ENCODE data around the gene GBF1.
A peak's percentile ranks its signal among the peaks of the same experiment; 100 is the strongest.

The GBF1 gene

DNA sequence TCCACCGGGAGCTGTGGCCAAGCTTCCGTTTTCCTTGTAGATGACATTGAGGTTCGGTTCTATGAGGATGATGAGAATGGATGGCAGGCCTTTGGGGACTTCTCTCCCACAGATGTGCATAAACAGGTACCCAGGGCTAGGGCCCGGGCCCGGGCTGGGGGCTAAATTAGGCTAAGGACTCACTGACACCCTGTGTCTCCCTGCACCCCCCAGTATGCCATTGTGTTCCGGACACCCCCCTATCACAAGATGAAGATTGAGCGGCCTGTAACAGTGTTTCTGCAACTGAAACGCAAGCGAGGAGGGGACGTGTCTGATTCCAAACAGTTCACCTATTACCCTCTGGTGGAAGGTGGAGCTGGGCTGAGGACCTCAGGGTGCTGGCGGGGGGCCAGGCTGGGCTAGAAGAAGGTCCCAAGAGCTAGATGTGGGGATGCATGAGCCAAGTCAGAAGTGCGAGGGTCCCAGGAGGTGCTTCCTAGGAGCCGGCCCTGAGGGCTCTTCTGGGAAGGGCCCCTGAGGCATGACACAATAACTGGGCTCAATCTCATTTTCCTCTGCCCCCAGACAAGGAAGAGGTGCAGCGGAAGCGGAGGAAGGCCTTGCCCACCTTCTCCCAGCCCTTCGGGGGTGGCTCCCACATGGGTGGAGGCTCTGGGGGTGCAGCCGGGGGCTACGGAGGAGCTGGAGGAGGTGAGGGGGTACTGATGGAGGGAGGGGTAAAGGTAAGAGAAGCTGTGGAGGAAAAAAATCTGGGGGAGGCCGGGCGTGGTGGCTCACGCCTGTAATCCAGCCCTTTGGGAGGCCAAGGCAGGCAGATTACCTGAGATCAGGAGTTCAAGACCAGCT, 153.1 kb downstream of the GBF1 start:
- no peak for DNase-seq

DNA sequence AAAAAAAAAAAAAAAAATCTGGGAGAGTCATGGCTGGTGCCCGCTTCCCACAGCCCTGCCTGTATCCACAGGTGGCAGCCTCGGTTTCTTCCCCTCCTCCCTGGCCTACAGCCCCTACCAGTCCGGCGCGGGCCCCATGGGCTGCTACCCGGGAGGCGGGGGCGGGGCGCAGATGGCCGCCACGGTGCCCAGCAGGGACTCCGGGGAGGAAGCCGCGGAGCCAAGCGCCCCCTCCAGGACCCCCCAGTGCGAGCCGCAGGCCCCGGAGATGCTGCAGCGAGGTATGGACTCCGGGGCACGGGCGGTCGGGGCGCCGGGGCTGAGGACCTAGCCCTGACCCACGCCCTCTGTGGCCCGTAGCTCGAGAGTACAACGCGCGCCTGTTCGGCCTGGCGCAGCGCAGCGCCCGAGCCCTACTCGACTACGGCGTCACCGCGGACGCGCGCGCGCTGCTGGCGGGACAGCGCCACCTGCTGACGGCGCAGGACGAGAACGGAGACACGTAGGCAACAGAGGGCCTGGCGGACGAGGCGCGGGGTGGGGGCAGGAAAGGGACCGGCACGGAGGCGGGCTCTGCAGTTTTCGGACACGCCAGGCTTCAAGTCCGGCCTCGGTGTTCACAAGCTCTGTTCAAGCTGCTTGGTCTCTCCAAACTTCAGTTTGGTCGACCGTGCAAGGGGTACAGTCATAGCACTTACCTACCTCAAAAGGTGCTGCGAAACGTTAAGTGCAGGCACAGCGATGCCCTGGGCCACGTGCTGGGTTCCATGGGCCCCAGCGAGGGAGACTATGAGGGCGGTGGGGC, 154.1 kb downstream of the GBF1 start:
- peak; percentile 79 to 87 (median 85) for DNase-seq

DNA sequence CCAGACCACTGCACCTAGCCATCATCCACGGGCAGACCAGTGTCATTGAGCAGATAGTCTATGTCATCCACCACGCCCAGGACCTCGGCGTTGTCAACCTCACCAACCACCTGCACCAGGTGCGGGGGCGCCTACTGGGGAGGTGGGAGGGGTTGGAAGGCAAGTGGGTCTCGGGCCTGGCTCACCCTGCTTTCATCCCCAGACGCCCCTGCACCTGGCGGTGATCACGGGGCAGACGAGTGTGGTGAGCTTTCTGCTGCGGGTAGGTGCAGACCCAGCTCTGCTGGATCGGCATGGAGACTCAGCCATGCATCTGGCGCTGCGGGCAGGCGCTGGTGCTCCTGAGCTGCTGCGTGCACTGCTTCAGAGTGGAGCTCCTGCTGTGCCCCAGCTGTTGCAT, 154.7 kb downstream of the GBF1 start:
- peak; percentile 52 to 76 (median 70) for DNase-seq

DNA sequence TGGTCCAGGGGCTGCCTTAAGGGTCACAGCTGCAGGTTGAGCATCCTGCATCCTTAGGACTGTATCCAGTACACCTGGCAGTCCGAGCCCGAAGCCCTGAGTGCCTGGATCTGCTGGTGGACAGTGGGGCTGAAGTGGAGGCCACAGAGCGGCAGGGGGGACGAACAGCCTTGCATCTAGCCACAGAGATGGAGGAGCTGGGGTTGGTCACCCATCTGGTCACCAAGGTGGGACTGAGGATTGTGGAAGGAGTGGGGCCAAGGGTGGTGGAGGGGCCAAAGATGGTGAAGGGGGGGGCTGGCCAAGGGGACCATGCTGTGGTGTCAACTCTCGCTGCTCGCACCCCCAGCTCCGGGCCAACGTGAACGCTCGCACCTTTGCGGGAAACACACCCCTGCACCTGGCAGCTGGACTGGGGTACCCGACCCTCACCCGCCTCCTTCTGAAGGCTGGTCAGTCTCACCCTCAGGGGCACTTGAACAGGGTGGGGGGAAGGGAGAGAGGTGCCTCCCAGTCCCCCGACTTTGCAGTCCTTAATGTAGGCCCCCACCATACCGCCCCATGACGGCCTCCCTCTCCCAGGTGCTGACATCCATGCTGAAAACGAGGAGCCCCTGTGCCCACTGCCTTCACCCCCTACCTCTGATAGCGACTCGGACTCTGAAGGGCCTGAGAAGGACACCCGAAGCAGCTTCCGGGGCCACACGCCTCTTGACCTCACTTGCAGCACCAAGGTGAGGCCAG, 155.4 kb downstream of the GBF1 start:
- DNase-seq, result no peak

DNA sequence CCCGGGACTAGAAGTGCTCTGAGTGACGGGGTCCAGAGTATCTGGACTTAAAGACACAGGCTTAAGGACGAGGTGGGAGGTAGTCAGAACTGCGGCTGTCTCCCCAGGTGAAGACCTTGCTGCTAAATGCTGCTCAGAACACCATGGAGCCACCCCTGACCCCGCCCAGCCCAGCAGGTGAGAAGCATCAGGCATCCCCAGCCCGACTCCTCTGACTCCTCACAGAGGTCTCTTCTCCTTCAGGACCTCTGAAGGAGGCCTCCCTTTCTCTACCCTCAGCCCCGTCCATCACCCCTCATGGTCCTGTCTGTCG, 156.0 kb downstream of the GBF1 start:
- DNase-seq, result no peak

DNA sequence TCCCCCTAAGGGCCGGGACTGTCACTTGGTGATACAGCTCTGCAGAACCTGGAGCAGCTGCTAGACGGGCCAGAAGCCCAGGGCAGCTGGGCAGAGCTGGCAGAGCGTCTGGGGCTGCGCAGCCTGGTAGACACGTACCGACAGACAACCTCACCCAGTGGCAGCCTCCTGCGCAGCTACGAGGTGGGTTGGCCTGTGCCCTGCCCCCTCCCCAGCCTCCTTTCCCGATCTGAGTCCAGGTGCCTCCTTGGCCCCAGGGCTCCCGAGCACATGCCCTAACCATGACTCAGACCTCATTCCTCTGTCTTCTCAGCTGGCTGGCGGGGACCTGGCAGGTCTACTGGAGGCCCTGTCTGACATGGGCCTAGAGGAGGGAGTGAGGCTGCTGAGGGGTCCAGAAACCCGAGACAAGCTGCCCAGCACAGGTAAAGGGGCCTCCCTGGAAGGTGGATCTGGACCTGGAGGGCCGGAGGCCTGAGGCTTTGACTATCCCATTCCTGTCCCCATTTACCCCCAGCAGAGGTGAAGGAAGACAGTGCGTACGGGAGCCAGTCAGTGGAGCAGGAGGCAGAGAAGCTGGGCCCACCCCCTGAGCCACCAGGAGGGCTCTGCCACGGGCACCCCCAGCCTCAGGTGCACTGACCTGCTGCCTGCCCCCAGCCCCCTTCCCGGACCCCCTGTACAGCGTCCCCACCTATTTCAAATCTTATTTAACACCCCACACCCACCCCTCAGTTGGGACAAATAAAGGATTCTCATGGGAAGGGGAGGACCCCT, 156.6 kb downstream of the GBF1 start:
- no peak for DNase-seq

DNA sequence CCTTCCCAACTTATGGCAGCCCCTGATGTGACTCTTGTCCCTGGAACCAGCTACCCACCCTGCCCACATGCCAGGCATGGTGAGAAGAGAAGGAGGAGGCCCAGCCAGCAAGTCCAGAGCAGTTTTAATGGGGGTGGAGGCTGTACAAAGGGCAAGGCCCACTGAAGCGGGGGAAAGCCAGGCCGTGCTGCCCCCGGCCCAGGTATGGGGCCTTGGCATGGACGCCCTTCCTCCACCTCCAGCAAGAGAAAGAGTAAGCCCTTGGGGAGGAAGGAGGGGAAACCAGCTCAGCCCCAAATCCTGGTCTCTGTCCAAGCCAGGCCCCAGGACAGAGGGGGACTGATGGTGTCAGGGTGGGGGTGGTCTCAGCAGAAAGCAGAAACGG, 157.2 kb downstream of the GBF1 start:
- DNase-seq, result no peak

DNA sequence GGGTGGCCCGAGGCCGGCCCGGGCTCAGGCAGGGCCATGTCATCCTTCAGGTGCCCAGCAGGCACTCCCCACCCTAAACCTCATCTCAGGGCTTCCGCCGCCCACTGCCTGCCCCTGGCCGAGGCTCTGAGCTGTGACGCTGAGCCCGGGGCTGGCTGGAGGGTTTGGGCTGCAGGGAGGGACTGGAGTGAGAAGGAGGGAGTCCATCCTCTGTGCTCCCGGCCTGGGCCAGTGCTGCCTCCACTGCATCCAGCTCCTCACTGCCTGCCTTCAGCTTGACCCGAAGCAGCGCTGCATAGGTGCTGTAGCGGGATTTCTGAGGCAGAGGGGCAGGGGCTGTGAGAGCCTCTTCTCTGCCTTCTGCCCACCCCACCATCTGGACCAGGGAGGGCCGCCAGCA, 157.8 kb downstream of the GBF1 start:
- no peak for DNase-seq

DNA sequence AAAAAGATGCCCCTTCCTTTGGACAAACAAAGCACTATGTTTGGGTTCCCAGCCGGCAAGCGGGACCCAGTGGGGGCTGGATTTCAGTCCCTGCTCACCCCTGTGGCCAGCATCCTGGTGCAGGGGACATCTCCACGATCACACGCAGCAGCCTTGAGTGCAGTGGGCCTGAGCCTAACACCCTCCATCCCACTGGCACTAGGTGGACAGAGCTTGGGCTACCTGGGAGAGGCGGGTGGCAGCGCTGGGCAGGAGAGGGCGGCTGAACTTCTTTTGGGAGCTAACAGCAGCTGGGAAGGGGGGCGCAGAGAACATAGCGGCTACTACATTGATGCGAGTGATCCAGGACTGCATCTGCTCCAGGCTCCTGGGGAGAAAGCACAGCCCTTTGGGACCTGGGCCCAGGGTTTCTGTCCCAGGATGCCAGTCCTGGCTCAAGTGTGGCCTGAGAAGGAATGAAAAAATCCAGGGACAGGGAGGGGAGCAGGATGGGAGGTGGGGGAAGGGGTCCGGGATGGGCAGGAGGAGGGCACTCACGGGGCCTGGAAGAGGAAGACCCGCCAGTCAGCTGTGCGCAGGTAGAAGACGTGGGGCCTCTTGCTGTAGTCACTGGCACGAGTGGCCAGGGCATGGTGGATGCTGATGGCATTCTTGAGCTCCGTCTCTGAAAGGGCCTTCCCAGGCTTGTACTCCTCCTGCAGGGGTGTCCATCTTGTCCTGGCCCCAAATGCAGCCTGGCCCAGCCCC, 159.2 kb downstream of the GBF1 start:
- DNase-seq, result no peak

DNA sequence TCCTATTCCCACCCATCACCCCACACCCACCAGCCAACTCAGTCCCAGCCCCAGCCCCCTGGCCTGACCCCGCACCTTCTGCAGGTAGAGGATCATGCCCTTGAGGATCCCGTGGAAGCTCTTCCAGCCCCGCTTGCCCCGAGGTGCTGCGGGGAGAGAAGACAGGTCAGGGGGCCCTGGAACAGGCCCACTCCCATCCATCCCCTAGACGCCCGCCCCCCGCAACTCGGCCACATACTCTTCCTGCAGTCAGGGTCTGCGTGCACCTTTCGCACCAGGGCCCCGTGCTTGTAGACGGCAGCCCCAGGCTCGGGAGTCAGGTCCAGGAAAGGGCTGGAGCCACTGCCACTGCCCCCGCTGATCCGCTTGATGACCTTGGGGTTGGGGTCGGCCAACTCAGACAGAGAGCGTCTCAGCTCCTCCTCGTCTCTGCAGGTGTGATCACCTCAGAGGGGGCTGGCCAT, 159.8 kb downstream of the GBF1 start:
- no peak for DNase-seq

DNA sequence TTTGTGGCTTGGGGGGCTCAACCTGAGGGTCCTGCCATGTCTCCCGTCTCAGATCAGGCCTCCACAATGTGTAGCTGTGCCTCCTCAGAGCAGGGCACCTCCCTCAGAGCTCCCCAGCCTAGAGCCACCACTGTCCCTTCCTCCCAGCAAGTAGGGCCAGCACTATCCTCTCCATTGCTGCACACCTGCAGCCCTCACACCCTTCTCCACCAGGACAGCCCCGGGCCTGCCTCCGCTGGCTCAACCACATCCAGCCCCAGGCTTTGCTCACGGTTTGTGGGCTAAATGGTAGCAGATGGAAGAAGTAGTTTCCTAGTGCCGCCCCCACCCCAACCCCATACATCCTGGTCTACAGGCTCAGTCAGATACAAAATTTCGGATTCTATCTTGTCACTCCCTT, 160.3 kb downstream of the GBF1 start:
- DNase-seq, result no peak

DNA sequence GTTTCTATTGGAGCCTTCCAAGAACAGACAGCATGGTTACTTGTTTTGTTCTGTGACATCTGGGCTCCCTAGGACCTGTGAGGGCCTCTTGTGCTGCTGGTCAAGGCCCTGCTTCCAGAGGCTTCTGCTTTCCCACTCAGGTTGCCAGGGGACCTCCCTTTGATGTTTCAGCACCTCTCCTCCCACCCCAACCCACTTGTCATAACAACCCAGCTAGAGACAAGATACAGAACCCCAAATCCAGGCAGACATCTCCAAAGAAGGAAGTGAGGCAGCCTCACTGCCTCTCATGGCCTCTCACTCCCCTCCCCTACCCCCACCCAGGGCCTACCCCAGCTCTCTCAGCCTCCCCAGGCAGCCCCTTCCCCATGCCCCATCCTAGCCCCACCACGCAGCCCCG, 161.5 kb downstream of the GBF1 start:
- DNase-seq, result no peak

DNA sequence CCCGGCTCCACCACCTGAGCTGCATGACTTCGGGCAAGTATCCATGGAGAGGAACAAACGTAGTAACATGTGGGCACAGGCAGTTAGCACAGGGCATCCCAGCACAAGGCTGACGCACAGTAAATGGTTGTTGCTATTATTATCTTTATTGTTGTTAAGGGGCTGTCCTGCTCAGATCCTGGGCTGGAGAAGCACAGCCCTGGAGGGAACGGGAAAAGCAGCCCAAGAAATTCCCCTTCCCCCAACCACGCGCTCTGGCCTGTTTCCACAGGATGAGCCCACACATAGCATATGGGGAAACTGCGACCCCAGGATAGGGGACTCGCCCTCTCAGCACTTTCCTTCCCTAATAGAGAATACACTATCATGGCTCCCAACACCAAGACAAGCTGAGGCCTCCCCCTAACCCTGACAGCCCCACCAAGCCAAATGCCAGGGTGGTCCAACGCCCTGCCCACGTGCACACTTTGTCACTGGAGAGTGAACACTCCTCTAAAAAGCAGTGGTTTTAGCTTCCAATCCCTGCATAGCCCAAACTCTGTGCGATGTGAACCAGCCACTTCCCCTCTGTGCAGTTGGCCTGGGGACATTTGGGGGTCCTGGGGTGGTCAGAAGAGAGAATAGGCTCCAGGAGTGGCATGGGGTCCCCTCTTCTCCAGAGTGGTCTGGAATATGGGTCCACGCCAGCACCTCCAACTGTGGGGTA, 162.2 kb downstream of the GBF1 start:
- DNase-seq, result no peak

DNA sequence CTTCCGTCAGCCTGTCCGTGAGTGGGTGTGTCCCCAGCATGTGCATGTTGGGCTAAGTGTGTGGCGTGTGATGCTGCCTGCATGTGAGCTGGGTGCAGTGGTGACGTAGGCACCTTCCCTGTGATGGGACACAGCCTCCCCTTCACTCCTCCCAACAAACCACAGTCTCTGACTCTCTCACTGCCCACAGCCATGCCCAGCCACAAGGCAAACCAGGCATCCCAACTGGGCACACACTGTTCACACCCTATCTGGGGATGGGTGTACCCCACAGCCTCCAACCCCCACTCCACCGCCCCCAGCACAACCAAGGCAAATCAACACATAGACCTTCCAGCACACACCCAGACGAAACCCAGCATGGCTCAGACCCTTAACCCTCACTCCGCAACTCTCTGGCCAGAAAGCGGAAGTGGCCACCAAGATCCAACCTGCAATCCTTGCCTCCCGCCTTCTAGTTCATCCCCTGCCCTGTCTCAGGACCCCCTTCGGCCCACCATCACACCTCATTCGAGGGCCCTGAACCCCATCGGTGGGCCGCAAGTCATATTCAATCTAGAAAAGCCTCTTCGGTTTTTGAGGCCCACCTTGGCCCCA, 162.9 kb downstream of the GBF1 start:
- DNase-seq, result no peak

DNA sequence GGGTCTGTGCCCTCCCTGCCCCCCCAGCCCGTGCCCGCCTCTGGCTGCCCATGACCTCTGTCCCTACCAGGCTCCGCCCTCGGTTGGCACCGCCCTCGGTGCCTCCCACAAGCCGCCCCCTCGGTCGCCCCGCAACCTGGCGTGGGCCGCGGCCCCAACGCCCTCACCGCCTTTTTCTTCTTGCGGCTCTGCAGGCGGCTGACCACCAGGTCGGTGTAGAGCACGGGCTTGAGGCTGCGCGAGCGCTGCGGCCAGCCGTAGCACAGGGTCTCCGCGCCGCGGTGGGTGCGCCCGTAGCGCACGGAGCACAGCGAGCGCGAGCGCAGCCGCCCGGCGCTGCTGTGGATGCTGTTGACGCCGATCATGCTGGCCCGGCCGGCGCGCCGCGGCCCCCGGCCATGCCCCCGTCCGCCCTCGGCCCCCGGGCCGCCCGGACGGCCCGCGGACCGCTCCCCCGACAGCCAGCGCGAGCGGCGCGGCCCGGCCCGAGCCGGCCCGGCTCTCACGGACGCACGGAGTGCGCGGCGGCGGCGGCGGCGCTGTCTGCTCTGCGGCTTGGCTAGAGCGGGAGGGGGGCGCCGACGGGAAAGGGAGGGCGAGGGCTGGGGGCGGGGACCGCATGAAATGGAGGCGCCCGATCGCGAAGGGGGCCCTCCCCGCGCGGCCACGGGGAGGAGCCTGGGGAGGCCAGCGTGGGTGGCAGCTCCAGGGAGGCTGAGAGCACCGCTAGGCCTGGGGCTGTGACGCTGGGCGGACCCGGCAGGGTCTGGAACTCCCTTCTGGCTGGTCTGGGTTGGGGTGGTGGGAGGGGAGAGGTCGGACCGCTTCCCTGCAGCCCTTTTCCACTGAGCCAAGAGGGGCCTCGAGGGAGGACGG, 163.6 kb downstream of the GBF1 start:
- DNase-seq, result peak in 2 of 3 experiments; percentile 25 to 31

DNA sequence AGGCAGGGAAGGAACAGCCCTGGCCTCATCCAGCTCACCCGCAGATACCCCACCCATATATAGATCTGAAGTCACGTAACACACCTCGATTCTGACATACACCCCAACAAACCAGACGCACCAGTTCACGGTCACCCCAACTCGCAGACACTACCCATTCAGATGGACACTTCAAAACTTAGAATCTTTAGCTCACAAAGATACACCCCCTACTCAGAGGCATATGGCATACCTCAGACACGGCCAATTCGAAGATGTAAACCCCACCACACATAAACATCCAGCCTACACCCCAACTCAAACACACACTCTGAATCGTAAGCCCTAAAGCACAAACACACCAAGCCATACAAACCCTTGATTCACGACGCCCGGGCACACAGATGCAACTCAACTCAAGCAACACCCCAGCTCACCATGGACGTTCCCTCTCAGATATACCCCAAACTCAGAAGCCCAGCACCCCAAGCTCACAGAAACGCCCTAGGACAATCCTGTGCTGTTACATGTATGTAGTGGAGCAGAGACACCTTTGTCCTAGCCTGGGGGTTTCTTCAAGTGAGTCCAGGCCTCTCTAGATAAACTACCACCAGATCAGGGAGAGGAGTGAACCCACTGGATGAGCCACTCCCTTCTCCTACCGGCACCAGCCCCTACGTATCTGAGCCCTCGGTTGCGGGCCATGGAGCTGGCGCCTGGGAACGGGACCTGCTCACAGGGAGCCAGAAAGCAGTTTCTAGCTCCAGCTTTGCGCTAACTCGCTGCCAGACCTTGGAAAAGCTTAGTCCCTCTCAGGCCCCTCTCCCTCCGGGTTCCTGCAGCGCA, 164.5 kb downstream of the GBF1 start:
- no peak for DNase-seq

DNA sequence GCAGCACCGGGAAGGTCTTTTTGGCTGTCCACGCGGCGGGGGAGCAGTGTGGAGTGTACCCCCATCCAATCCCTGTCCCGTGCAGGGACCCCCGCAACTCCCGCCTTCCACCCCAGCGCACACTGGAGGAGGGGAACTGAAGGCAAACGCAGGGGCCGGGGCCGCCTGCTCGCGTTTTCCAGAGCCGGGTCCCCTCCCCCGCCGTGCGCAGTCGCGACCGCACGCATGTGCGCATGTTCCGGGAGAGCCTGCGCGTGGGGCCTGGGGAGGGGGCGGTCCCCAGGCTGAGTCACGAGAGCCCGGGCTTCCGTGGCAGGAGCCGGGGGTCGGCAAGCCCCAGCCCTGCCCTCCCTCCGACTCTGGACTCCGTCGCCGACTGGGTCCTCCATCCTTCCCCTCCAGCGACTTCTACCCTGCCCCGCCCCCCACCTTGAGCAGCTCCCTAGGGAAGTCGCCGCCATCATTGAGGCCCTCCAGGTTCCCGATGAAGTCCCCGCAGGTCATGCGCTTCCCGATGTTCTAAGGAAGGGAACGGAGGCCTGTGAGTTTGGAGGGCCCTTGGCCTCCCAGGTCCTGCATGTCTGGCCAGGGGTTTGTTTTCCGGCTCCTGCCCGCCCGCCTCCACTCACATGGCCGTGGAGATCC, 165.2 kb downstream of the GBF1 start:
- no peak for DNase-seq

Data from NCI-H1417 (cell line).